HepG2 (cell line): ENCODE data around the gene FAM89B. TPM values are rescaled to one million over a fixed set of nuclear protein-coding genes. Genes with fewer than 3 reads are reported as not detected.

ENCODE experiments used
- ATAC-seq: fragments of 200-7000 bp; cut with Tn5 transposase; 3 replicates; pipeline ENCODE4 v1.9.1; 2020; ENCODE audit warnings: mild to moderate bottlenecking, moderate library complexity
- BruUV-seq: library from RNA; stranded (reverse); fragments of 400-500 nt; replicated peaks from 2 replicates; lab custom pipeline; 2021; lab: Mats Ljungman, UMichigan
- CTCF ChIA-PET: fragments of 300-600 bp; formaldehyde crosslinking; extraction: SDS; loops from one replicate; lab custom pipeline; 2021; ENCODE audit warnings: low total read pairs, inconsistent platforms, low intra/inter-chr PET ratio; lab: Yijun Ruan, JAX
- POLR2A ChIA-PET: fragments of 350-600 bp; sonication (Branson Sonifier 250); formaldehyde crosslinking; loops from one replicate; lab custom pipeline; 2020; ENCODE audit warnings: antibody characterized with exemption, inconsistent platforms; lab: Yijun Ruan, JAX
- DNase-seq: peaks from one replicate; pipeline ENCODE4 v3.0.0-alpha.2; 2015; ENCODE audit warnings: low spot score
- FAIRE-seq: peaks from 3 replicates; lab custom pipeline; 2011; peaks lifted over from hg19 to GRCh38; lab: Jason Lieb, UNC
- H2AFZ ChIP-seq: one replicate; pipeline ENCODE4 v1.6.1; 2011; ENCODE audit warnings: low read length, inconsistent platforms
- H3K27ac ChIP-seq: fragments of 300-600 bp; 3 replicates; pipeline ENCODE4 v1.8.0; 2011; ENCODE audit warnings: mixed run types, mild to moderate bottlenecking, mixed read lengths, low read length, inconsistent platforms; ENCODE audit not compliant: insufficient read depth; ENCODE audit errors: extremely low read length
- H3K27me3 ChIP-seq, 2 experiments: fragments of 200-600 bp in 1 of 2; 2 replicates in 1 of 2; 3 replicates in 1 of 2; pipeline versions ENCODE4 v1.6.0 to v1.8.0; 2011; ENCODE audit warnings: low read length in 2 of 2, mild to moderate bottlenecking in 2 of 2, moderate library complexity in 2 of 2, inconsistent platforms in 1 of 2; ENCODE audit not compliant: insufficient read depth in 2 of 2, control insufficient read depth in 1 of 2
- H3K36me3 ChIP-seq, 2 experiments: fragments of 200-600 bp in 1 of 2; replicated peaks in 1 of 2; 2 replicates in 1 of 2; 3 replicates in 1 of 2; pipeline versions ENCODE4 v1.5.1 to v1.8.0; 2011; ENCODE audit warnings: low read length in 2 of 2, inconsistent platforms in 1 of 2; ENCODE audit not compliant: insufficient read depth in 2 of 2, control insufficient read depth in 1 of 2
- H3K4me1 ChIP-seq: 2 replicates; pipeline ENCODE4 v1.5.1; 2012; ENCODE audit warnings: low read length, inconsistent platforms; ENCODE audit not compliant: insufficient read depth
- H3K4me2 ChIP-seq: 2 replicates; pipeline ENCODE4 v1.6.0; 2011; ENCODE audit warnings: low read depth, low read length, inconsistent platforms
- H3K4me3 ChIP-seq, 3 experiments: fragments of 200-600 bp in 1 of 3; sonication (generic), shearing (Covaris generic) in 1 of 3; replicated peaks in 1 of 3; 2 replicates each; pipeline ENCODE4 v1.5.1; 2011 to 2016; ENCODE audit warnings: low read length in 3 of 3, inconsistent platforms in 2 of 3, low read depth in 2 of 3, mild to moderate bottlenecking in 2 of 3, control low read depth in 1 of 3, mixed read lengths in 1 of 3; ENCODE audit not compliant: insufficient read depth in 1 of 3
- H3K79me2 ChIP-seq: one replicate; pipeline ENCODE4 v1.6.1; 2011; ENCODE audit warnings: low read length, inconsistent platforms; ENCODE audit not compliant: insufficient read depth
- H3K9ac ChIP-seq: 2 replicates; pipeline ENCODE4 v1.6.0; 2011; ENCODE audit warnings: mild to moderate bottlenecking, low read depth, low read length, inconsistent platforms; ENCODE audit not compliant: insufficient read depth
- H3K9me3 ChIP-seq: 2 replicates; pipeline ENCODE4 v1.5.1; 2012; ENCODE audit warnings: mild to moderate bottlenecking, low read length
- H4K20me1 ChIP-seq: 2 replicates; pipeline ENCODE4 v1.6.0; 2011; ENCODE audit warnings: inconsistent platforms, mild to moderate bottlenecking, low read length, moderate library complexity; ENCODE audit not compliant: insufficient read depth
- AGO2 ChIP-seq: fragments of 200-400 bp; formaldehyde crosslinking; optimal IDR thresholded peaks from 2 replicates; pipeline ENCODE3; 2017; ENCODE audit warnings: mild to moderate bottlenecking, low read depth, low read length, moderate library complexity
- SETDB1 ChIP-seq: sonication (generic); formaldehyde crosslinking; IDR thresholded peaks from 2 replicates; pipeline ENCODE4 v1.5.1; 2020; ENCODE audit warnings: missing genetic modification reagents, mild to moderate bottlenecking, borderline replicate concordance
- SMARCE1 ChIP-seq: fragments of 450-650 bp; IDR thresholded peaks from 2 replicates; pipeline ENCODE4 v1.6.1; 2017; ENCODE audit warnings: borderline replicate concordance
- ZNF33A ChIP-seq: sonication (generic); formaldehyde crosslinking; IDR thresholded peaks from 2 replicates; pipeline ENCODE4 v1.5.1; 2020; ENCODE audit warnings: missing genetic modification reagents, mild to moderate bottlenecking, moderate library complexity, borderline replicate concordance
- WGBS: methylation state at CpG from one replicate; pipeline ENCODE4 v1.1.6; 2017; ENCODE audit warnings: low lambda C conversion rate; 5-methylcytosine and 5-hydroxymethylcytosine counted together
- in situ Hi-C: cut with HindIII; loops from 2 replicates; pipeline ENCODE4 v1.10.0; 2017; ENCODE audit warnings: low pct_unique_long_range_greater_than_20kb; ENCODE audit not compliant: extremely low pct_ligation_motif_present
- intact Hi-C: fragments of 100-400 bp; cut with micrococcal nuclease; formaldehyde crosslinking; loops from one replicate; pipeline ENCODE4 v1.10.0; 2022; ENCODE audit not compliant: unreplicated experiment
- polyA plus RNA-seq, 8 experiments: library from polyadenylated mRNA; depleted of rRNA in 3 of 8; stranded (reverse) in 7 of 8; unstranded in 1 of 8; fragments of >200 nt; fragmentation: Illumina TruSeq in 4 of 8; extraction: Trizol in 4 of 8; gene quantifications; 2 replicates each; pipeline versions ENCODE4 v1.2.1 to v1.2.3, GENCODE V29; 2011 to 2016; ENCODE audit warnings: low read depth in 4 of 8, missing spikeins in 1 of 8, mixed read lengths in 1 of 8; ENCODE audit not compliant: insufficient read depth in 1 of 8
- total RNA-seq, 5 experiments: library from RNA; depleted of rRNA; stranded (reverse); fragments of >200 nt; fragmentation: Illumina TruSeq; extraction: Trizol; gene quantifications; 2 replicates each; pipeline ENCODE4 v1.2.3, GENCODE V29; 2016; ENCODE audit warnings: low read depth in 1 of 5
- TF ChIP-seq, protein P1 (sequence below): sonication (generic); formaldehyde crosslinking; IDR thresholded peaks from 2 replicates; pipeline ENCODE4 v1.5.1; 2020; ENCODE audit warnings: mild to moderate bottlenecking, missing genetic modification reagents, moderate library complexity

The FAM89B gene
- total and polyA plus RNA-seq, 2 of the 13 experiments (the other 11 are each of a cell fraction or from before 2014, with no cell fraction given): 5.7 to 8.0 TPM

GRCh38 chr11:65621460-65621859, 49.1 kb downstream of the FAM89B start:
- 0 out of 2 replicates have a peak, but pooled peaks cover under 1% of the 10 kb centered on the region for H4K20me1 ChIP-seq
- ChIA-PET CTCF (no interaction called here), POLR2A (interaction anchor here (2.0 kb wide), 1 partner anchor 17 kb away, joined by 12 read pairs; the partner anchor contains the start of gene SIPA1)
- H3K4me2 ChIP-seq: no peak overlapping the region
- no peak overlapping the region for H3K27ac ChIP-seq
- H3K27me3 ChIP-seq: no peaks in the 10 kb centered on the region
- H3K36me3 ChIP-seq: peaks cover 25 to 68% of the 10 kb centered on the region in 2 experiments; a peak in 4 of 5 replicates
- DNase-seq (no peak), ATAC-seq (no peak), FAIRE-seq (no peak)
- peak; percentile 19 for TF ChIP-seq AGO2
- TF ChIP-seq, protein P1, sequence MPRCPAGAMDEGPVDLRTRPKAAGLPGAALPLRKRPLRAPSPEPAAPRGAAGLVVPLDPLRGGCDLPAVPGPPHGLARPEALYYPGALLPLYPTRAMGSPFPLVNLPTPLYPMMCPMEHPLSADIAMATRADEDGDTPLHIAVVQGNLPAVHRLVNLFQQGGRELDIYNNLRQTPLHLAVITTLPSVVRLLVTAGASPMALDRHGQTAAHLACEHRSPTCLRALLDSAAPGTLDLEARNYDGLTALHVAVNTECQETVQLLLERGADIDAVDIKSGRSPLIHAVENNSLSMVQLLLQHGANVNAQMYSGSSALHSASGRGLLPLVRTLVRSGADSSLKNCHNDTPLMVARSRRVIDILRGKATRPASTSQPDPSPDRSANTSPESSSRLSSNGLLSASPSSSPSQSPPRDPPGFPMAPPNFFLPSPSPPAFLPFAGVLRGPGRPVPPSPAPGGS (CRISPR knock-in tag): no peak
- BruUV-seq: no TSS peak
- intact Hi-C loops: no loop called here
- no peak overlapping the region for H3K9ac ChIP-seq
- H3K4me1 ChIP-seq: peaks cover 20% of the 10 kb centered on the region
- WGBS: 98% methylated on average over 11 of the region's 14 CpGs
- H3K9me3 ChIP-seq: no peaks in the 10 kb centered on the region
- H3K4me3 ChIP-seq: no peak overlapping the region
- H3K79me2 ChIP-seq: peaks cover 14% of the 10 kb centered on the region
- in situ Hi-C loops: no loop called here
- H2AFZ ChIP-seq: no peak overlapping the region

GRCh38 chr11:65622011-65622410, 49.7 kb downstream of the FAM89B start:
- no peak for DNase-seq
- no peaks in the 10 kb centered on the region for H3K27me3 ChIP-seq
- peaks cover 31 to 73% of the 10 kb centered on the region in 2 experiments for H3K36me3 ChIP-seq
- H2AFZ ChIP-seq: no peak overlapping the region
- no peak overlapping the region for H3K27ac ChIP-seq
- no peak for ATAC-seq
- no peak overlapping the region for H3K9ac ChIP-seq
- intact Hi-C loops (no loop called here), in situ Hi-C loops (no loop called here)
- BruUV-seq: no TSS peak
- CTCF ChIA-PET: no interaction called here
- H3K4me3 ChIP-seq: no peak overlapping the region
- 99% methylated on average over 6 of the region's 16 CpGs for WGBS
- H3K4me2 ChIP-seq: no peak overlapping the region
- peaks cover 15% of the 10 kb centered on the region for H3K4me1 ChIP-seq
- no peaks in the 10 kb centered on the region for H3K9me3 ChIP-seq
- H4K20me1 ChIP-seq: no peaks in the 10 kb centered on the region
- FAIRE-seq: no peak
- TF ChIP-seq AGO2 (peak; percentile 37), SMARCE1 (no peak), SETDB1 (CRISPR knock-in tag) (no peak), ZNF33A (CRISPR knock-in tag) (no peak)
- TF ChIP-seq, all 625 proteins: peak for 1
- POLR2A ChIA-PET: no interaction called here
- peaks cover 12% of the 10 kb centered on the region for H3K79me2 ChIP-seq
